HAP-1 (cell line): ENCODE results near the gene CCT8.

Source experiments
- DNase-seq, 2 experiments: peaks; one replicate each; pipeline ENCODE4 v3.0.0-alpha.2; 2016 to 2020; ENCODE audit warnings: low spot score in 2 of 2
- H3K27me3 ChIP-seq: fragments of 250-450 bp; sonication (Bioruptor Pico); 2 replicates; pipeline ENCODE4 v1.5.1; 2020; ENCODE audit warnings: low read depth, mild to moderate bottlenecking, moderate library complexity
- H3K36me3 ChIP-seq: fragments of 250-450 bp; sonication (Bioruptor Pico); replicated peaks from 2 replicates; pipeline ENCODE4 v1.5.1; 2020; ENCODE audit warnings: mild to moderate bottlenecking
- H3K4me1 ChIP-seq: fragments of 250-450 bp; sonication (Bioruptor Pico); 2 replicates; pipeline ENCODE4 v1.5.1; 2020; ENCODE audit warnings: mild to moderate bottlenecking
- H3K4me3 ChIP-seq: fragments of 250-450 bp; sonication (Bioruptor Pico); 2 replicates; pipeline ENCODE4 v1.5.1; 2020; ENCODE audit warnings: mild to moderate bottlenecking, moderate library complexity
- H3K9me3 ChIP-seq: fragments of 250-450 bp; sonication (Bioruptor Pico); 2 replicates; pipeline ENCODE4 v1.5.1; 2020; ENCODE audit warnings: mild to moderate bottlenecking, moderate library complexity
- in situ Hi-C: fragments of 300-500 bp; cut with MboI; formaldehyde crosslinking; loops from 3 replicates; pipeline ENCODE4 v1.14.3; 2020; ENCODE audit warnings: low sequenced_read_pairs, inconsistent platforms, mixed read lengths

The CCT8 gene, protein sequence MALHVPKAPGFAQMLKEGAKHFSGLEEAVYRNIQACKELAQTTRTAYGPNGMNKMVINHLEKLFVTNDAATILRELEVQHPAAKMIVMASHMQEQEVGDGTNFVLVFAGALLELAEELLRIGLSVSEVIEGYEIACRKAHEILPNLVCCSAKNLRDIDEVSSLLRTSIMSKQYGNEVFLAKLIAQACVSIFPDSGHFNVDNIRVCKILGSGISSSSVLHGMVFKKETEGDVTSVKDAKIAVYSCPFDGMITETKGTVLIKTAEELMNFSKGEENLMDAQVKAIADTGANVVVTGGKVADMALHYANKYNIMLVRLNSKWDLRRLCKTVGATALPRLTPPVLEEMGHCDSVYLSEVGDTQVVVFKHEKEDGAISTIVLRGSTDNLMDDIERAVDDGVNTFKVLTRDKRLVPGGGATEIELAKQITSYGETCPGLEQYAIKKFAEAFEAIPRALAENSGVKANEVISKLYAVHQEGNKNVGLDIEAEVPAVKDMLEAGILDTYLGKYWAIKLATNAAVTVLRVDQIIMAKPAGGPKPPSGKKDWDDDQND

DNA sequence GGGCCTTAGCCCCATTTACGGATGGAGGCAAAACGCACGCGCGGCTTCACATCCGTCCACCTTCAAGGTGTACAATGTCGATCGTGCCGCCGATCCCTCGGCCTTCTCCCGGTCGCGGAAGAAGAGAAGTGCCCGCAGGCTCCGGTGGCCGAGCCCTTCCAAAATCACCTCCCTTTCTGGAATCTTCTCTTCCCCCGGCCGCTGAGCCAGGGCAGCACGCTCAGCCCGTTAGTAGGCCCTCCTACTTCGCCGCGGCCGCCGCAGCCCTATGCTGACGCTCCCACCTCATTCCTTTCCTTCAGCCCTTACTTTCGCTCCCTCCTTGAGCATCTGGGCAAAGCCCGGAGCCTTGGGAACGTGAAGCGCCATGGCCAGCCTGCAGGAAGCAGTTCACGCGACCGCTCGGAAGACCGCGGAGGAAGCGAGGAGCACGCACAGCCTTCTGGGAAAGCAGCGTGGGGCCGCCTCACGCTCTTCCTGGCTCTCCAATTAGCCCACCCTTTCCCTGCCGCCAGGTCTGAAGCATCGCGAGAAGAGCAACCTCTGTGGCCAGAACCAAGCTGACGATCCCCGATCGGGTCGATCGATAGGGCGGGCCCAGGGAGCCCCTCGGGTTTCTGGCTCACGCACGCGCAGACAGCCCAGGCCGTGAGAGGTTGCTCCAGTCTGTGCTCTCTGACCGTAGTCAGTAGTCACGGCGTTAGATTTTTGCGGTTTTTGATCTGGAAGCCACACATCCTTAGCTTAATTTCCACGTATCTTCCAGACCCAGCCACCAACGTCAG, at the start of gene CCT8:
Gene CCT8 (minus strand): TSS at position 427 of the 785 bp plus-strand sequence. CDS start 58 bp downstream, at position 369.
- Histone ChIP-seq H3K9me3 (no peaks in the 10 kb centered on the region), H3K27me3 (no peaks in the 10 kb centered on the region), H3K36me3 (peaks cover 31% of the 10 kb centered on the region), H3K4me1 (peaks cover 13% of the 10 kb centered on the region), H3K4me3 (peak within 1 kb of the TSS; percentile 96)
- in situ Hi-C loops, result no loop called here
- peak; percentile 97 to 99 for DNase-seq

DNA sequence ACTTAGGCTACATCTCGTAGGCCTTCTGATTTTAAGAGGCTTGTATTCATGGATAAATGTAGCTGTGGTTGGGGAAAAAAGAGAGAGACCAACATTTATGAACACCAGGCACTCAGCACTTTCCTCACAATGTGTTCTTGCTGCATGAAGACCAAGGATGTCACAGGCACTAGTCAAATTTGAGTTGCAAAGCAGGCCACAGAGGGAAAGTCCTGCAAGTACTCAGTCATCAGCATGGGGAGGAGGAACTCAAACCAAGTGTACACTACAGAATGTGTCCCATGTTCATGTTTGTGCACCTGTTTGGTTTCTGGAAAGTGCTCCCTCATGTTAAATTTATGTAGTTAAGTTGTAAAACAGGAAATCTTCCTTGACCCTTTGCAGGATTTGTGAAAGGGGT, 48.3 kb upstream of the CCT8 start:
- H3K4me1 ChIP-seq, result no peaks in the 10 kb centered on the region

DNA sequence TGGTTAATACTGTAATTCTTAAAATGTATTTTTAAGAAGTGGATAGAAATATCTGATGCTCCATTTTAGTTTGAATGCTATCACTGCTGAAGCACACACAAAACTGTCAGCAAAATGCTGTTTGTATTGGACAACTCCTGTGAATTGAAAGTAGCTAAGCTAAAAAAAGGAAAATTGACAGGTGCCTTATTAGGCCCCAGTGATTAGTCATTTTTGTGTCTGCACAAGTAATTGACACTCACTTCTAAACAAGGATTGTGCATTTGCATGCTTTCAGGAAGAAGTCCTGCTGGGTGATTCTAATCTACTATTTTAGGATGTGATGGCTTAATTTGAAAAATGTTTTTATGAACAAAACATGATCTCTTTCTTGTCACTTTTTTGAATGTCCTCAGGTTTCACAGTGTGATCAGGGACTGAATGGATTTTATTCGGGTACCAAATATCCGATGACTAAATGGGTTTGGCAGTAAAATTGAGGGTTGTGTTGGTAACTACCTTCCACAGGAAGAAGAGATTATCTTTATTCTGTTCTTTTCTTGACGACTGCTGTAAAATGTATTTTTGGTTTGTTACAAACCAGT, 44.0 kb upstream of the CCT8 start:
- no peak for DNase-seq
- in situ Hi-C loops, result no loop called here
- Histone ChIP-seq H3K4me3 (no peak overlapping the region), H3K36me3 (no peaks in the 10 kb centered on the region), H3K27me3 (0 out of 2 replicates have a peak, but pooled peaks cover 2% of the 10 kb centered on the region), H3K9me3 (no peaks in the 10 kb centered on the region), H3K4me1 (no peaks in the 10 kb centered on the region)

More for the DNA sequence above, 48.3 kb upstream of the CCT8 start:
- Histone ChIP-seq H3K36me3 (no peaks in the 10 kb centered on the region), H3K27me3 (0 out of 2 replicates have a peak, but pooled peaks cover 2% of the 10 kb centered on the region), H3K4me3 (no peak overlapping the region), H3K9me3 (no peaks in the 10 kb centered on the region)
- in situ Hi-C loops, result no loop called here
- no peak for DNase-seq

DNA sequence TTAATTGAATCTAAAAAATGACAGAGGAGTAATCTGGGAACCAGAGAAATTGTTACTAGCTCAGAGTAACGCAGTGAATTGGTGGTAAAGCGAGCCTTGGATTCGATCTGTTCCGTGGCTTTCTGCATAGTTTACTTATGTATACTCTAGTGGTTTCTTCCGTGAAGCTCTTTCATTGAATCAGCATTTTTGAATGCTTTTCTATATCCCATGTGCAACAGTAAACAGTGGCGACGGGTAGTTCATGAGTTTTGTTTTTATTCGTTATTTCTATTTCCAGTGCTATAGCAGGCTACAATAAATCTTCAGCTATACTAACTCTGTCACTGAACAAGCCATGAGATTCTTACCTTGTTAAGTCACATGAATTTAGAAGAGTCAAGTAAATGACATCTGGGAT, 42.5 kb upstream of the CCT8 start:
- DNase-seq, result no peak
- H3K9me3 ChIP-seq, result no peaks in the 10 kb centered on the region
- no peak overlapping the region for H3K4me3 ChIP-seq
- in situ Hi-C loops, result no loop called here
- H3K27me3 ChIP-seq, result 0 out of 2 replicates have a peak, but pooled peaks cover 2% of the 10 kb centered on the region
- H3K4me1 ChIP-seq, result no peaks in the 10 kb centered on the region
- H3K36me3 ChIP-seq, result no peaks in the 10 kb centered on the region

DNA sequence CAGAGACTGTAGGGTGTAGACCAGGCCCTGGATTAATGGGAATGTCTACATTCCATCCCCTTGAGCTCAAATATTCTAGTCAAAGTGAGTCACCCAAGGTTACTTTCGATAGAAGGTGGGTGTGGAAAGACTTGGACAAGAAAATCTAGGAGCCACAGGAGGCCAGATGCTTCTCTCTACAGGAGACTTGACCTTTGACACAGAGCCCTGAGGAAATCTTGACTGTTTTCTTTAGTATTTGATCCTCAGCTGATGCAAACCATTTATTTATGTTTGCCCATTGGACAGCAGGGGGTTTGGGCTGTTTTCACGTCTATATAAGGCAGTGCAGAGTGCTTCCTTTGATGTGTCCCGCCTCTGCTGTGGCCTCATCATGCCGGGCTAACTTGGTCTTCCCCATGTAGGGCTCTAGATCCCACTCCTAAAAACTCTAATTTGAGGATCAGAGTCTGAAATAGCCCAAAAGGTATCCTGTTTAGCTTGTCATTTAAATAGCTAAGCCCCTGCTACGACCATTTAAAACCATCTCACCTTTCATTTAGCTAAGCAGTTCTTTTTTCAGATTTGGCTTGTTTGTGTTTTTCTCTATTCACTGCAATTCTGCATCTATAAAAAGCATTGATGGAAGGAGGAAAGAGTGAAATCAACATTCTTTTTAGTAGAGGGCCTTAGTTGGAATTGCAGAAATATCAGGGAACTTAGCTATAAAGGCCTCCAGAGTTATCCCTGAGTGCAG, 41.5 kb upstream of the CCT8 start:
- H3K4me3 ChIP-seq, result no peak overlapping the region
- no peak for DNase-seq
- no peaks in the 10 kb centered on the region for H3K4me1 ChIP-seq
- in situ Hi-C loops, result no loop called here
- H3K36me3 ChIP-seq, result no peaks in the 10 kb centered on the region
- 0 out of 2 replicates have a peak, but pooled peaks cover 2% of the 10 kb centered on the region for H3K27me3 ChIP-seq
- no peaks in the 10 kb centered on the region for H3K9me3 ChIP-seq

DNA sequence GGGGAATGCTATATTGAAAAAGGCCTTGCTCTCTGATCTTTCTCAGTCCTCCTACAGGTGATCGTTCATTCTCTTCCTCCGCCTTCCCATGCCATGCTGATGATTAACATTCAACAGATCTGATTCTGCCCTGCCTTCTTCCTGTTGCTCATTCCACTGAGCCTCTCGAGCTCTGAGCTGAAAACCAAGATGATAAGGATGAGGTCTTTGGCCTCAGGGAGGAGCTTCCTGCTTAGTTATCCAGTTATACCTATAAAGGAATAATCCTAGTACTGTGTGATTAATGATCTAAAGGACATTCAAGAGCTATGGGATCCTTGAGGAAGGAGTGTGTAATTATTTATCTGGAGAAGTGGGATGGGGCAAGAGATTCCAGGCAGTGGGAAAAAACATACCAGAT, 31.8 kb upstream of the CCT8 start:
- DNase-seq, result no peak
- Histone ChIP-seq H3K4me3 (no peak overlapping the region), H3K36me3 (no peaks in the 10 kb centered on the region), H3K4me1 (no peaks in the 10 kb centered on the region), H3K27me3 (no peaks in the 10 kb centered on the region), H3K9me3 (no peaks in the 10 kb centered on the region)
- in situ Hi-C loops, result no loop called here

DNA sequence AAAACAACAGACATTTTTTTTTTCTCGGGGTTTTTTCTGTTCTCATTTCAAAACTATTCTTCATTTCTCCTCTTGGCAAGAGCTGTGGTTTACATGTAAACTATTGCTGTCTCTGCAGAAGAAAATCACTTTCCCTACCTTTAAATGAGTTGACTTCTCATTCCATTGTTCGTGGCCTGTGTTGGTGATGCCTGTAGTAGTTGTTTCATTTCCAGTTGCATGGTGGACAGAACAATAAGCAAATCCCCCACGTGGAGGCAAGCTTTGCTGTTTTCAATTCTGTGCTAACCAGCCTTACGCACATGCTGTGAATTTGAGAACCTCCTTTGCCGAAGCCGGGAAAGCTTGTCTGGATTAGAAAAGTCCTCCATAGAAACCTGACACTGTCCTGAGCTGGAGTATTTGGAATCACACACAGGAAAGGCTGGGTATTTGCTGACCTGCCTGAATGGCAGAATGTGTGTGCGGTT, 30.8 kb upstream of the CCT8 start:
- Histone ChIP-seq H3K27me3 (no peaks in the 10 kb centered on the region), H3K9me3 (no peaks in the 10 kb centered on the region), H3K4me1 (no peaks in the 10 kb centered on the region), H3K36me3 (no peaks in the 10 kb centered on the region), H3K4me3 (no peak overlapping the region)
- in situ Hi-C loops, result no loop called here
- DNase-seq, result no peak

DNA sequence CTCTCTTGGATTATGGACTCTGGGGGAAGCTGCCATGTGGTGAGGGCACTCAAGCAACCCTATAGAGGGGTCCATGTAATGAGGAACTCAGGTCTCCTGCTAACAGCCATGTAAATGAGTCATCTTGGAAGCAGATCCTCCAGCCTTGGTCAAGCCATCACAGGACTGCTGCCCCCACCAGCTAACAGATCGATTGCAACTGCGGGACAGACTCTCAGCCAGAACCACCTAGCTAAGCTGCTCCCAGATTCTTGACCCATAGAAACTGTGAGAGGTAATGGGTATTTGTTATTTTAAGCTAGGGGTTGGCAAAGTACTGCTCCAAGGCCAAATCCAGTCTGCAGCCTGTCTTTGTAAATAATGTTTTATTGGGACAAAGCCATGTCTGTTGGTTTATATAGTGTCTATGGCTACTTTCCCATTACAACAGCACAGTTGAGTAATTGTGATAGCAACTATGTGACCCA, 29.4 kb upstream of the CCT8 start:
- no peaks in the 10 kb centered on the region for H3K27me3 ChIP-seq
- no peak overlapping the region for H3K4me3 ChIP-seq
- in situ Hi-C loops, result no loop called here
- H3K4me1 ChIP-seq, result no peaks in the 10 kb centered on the region
- H3K36me3 ChIP-seq, result no peaks in the 10 kb centered on the region
- no peak for DNase-seq
- no peaks in the 10 kb centered on the region for H3K9me3 ChIP-seq

DNA sequence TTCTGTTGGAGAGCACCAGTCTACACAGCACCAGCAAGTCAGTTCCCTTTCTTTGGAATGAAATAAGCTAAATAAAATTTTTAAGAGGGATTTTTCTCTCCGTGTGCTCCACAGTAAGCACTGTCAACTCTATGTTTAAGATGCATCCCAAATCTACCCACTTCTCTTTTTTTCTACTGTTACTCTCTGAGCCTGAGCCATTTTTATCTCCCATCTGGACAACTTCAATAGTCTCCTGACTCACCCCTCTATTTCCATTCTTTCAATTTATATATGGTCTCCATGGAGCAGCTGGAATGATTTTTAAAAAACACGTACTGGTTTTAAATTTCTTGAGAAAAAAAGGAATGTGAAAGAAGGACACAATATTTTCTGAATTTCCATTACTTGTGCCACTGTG, 24.7 kb upstream of the CCT8 start:
- Histone ChIP-seq H3K36me3 (no peaks in the 10 kb centered on the region), H3K4me3 (no peak overlapping the region), H3K4me1 (no peaks in the 10 kb centered on the region), H3K27me3 (no peaks in the 10 kb centered on the region), H3K9me3 (no peaks in the 10 kb centered on the region)
- no peak for DNase-seq
- in situ Hi-C loops, result loop anchor here (5.0 to 25.0 kb wide), 2 partner anchors 274 to 1989 kb away; no protein-coding TSS in a partner anchor

DNA sequence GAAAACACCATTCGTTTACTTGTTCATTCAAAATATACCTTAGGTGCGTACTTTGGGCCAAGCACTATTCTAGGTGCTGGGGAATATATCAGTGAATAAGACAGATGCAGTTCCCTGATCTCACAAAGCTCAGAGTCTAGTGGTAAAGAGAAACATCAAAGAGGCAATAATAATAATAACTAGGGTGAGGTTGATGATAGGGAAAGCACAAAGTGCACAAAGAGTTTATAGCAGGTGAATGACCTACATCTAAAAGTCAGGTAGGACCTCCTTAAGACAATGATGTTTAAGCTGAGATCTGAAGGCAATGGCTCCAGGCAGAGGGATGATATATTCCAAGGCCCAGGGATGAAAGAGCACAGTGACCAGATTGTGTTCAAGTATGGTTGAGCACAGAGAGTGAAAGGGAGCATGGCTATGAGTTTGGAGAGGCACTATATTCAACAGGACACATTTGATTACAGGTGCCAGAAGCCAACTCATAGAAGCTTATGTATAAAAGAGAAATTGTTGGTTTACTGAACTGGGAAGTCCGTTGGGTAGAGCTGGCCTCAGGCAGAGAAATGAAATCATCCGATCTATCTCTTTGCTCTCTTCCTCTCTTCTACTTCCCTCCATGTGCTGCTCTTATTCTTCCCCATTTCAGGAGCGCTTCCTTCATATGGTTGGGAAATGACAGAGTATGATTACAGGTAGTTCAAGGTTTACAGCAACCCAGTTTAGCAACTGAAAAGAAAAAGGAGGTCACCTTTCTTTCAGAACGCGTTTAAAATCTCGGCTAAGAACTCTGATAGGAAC, 23.0 kb upstream of the CCT8 start:
- no peak for DNase-seq
- Histone ChIP-seq H3K4me3 (no peak overlapping the region), H3K27me3 (no peaks in the 10 kb centered on the region), H3K4me1 (no peaks in the 10 kb centered on the region), H3K9me3 (no peaks in the 10 kb centered on the region), H3K36me3 (no peaks in the 10 kb centered on the region)
- in situ Hi-C loops, result loop anchor here (5.0 to 25.0 kb wide), 2 partner anchors 276 to 1991 kb away; no protein-coding TSS in a partner anchor

DNA sequence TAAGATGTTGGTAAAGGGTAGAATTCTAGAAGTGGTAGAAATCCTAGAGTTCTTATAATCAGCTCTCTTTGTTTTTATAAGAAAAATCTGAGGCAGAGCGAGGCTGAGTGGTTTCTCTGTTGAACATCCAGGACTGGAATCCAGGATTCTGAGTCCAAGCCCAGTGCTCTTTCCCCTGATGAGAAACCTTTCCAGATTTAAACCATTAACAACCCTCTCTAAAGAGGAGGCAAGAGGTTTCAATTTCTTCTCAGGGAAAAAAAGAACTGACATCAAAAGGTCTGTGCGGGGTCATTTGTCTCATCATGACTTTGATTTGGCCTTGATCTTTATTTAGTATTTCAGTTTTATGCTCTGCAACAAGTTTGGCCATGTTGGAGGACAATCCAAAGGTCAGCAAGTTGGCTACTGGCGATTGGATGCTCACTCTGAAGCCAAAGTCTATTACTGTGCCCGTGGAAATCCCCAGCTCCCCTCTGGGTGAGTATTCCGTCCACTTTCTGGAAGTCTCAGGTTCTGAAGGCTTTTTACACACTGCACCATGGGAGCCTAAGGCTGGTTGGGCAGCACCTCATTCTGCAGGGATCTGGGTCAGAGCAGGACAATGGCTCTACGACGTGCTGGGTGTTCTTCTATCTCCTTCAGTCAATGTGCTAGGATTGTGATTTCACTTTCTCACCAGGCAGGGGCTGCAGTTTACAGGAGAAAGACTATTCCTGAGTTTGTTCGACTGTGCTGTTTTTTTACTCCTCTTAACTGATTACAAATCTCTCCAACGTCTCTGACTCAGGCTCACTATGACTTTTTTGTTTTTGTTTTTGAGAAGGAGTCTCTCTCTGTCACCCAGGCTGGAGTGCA, 18.9 kb upstream of the CCT8 start:
- Histone ChIP-seq H3K4me1 (no peaks in the 10 kb centered on the region), H3K9me3 (no peaks in the 10 kb centered on the region), H3K27me3 (no peaks in the 10 kb centered on the region), H3K36me3 (no peaks in the 10 kb centered on the region), H3K4me3 (no peak overlapping the region)
- no peak for DNase-seq
- in situ Hi-C loops, result loop anchor here (25.0 kb wide), 1 partner anchor 1995 kb away; no protein-coding TSS in a partner anchor
